NCI-H2081 treated with DMSO at 0.1 percent for 48 hours (cell line): ENCODE results near the gene WNT2B.

ENCODE experiments used
- DNase-seq: peaks from one replicate; lab custom pipeline; 2025; lab: John Stamatoyannopoulos, UW

Gene WNT2B

GRCh38 chr1:112505400-112505785, 3.4 kb upstream of the WNT2B start:
- DNase-seq = no peak

GRCh38 chr1:112505878-112506277, 2.9 kb upstream of the WNT2B start:
- no peak for DNase-seq

- no peak for DNase-seq
Measured at GRCh38 chr1:112506306-112506705, 2.5 kb upstream of the WNT2B start.

GRCh38 chr1:112506731-112507130, 2.0 kb upstream of the WNT2B start:
- no peak for DNase-seq

- DNase-seq = no peak
Measured at GRCh38 chr1:112507336-112507735, 1.4 kb upstream of the WNT2B start.

- DNase-seq = no peak
Measured at GRCh38 chr1:112507921-112508277, 866 bp upstream of the WNT2B start.

GRCh38 chr1:112509005-112509659, 367 bp downstream of the WNT2B start:
- DNase-seq = no peak

- DNase-seq = no peak
Measured at GRCh38 chr1:112509660-112510178, 954 bp downstream of the WNT2B start.

- no peak for DNase-seq
Measured at GRCh38 chr1:112510340-112510739, 1.6 kb downstream of the WNT2B start.

GRCh38 chr1:112511897-112512296, 3.1 kb downstream of the WNT2B start:
- no peak for DNase-seq

GRCh38 chr1:112513112-112513870, 4.5 kb downstream of the WNT2B start:
- DNase-seq = no peak

GRCh38 chr1:112514901-112515300, 6.1 kb downstream of the WNT2B start:
- DNase-seq = no peak

- no peak for DNase-seq
Measured at GRCh38 chr1:112515311-112516009, 6.7 kb downstream of the WNT2B start.

- DNase-seq = no peak
Measured at GRCh38 chr1:112516141-112516540, 7.4 kb downstream of the WNT2B start.

GRCh38 chr1:112517231-112517630, 8.5 kb downstream of the WNT2B start:
- DNase-seq = no peak

GRCh38 chr1:112517646-112518045, 8.9 kb downstream of the WNT2B start:
- DNase-seq = no peak

- DNase-seq = no peak
Measured at GRCh38 chr1:112518186-112518585, 9.4 kb downstream of the WNT2B start.

GRCh38 chr1:112520166-112520565, 11.4 kb downstream of the WNT2B start:
- DNase-seq = no peak

GRCh38 chr1:112522621-112523020, 13.9 kb downstream of the WNT2B start:
- DNase-seq = no peak

GRCh38 chr1:112524251-112524650, 15.5 kb downstream of the WNT2B start:
- no peak for DNase-seq

GRCh38 chr1:112524986-112525385, 16.2 kb downstream of the WNT2B start:
- DNase-seq = no peak

- no peak for DNase-seq
Measured at GRCh38 chr1:112527266-112528010, 18.7 kb downstream of the WNT2B start.
